ENCODE measurements around the gene SACM1L.
A peak's percentile ranks its signal among the peaks of the same experiment; 100 is the strongest.
"Not testable (repeated sequence)": the region's sequence is repeated elsewhere in the genome, so short reads cannot be mapped to it uniquely, and the experiment has no call there.

SACM1L gene

DNA sequence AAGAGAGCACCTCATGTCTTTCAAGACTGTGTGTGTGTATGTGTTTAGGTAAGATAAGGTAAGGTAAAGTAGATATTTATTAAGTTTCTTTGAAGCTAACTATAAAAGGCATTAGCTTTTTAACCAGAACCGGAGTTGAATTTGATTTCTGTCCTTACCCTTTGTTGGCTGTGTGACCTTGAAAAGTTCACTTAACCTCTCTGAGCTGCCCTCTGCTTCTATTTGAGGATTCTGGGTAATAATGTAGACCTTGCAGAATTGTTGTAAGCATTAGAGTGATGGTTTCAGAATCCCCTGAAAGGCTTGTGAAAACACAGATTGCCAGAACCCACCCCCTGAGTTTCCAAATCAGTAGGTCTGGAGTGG is 21.6 kb upstream of the SACM1L start:
- FAIRE-seq: no peak

DNA sequence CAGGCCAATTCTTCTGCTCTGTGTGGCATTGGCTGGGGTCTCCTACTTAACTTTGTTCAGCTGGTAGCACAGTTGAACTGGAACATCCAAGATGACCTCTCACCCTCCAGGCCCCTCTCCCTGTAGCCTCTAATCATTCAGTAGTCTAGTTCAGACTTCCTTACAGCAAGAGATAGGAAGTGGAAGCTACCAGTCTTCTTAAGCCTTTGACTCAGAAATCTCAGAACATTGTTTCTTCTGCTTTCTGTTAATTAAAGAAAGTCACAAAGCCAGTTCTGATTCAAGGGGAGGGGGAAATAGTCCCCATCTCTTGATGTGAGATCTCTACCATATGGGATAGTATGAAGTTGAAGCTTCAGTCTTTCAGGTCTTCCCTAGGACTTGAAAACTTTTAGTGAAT is 18.8 kb upstream of the SACM1L start:
- no peak for FAIRE-seq

DNA sequence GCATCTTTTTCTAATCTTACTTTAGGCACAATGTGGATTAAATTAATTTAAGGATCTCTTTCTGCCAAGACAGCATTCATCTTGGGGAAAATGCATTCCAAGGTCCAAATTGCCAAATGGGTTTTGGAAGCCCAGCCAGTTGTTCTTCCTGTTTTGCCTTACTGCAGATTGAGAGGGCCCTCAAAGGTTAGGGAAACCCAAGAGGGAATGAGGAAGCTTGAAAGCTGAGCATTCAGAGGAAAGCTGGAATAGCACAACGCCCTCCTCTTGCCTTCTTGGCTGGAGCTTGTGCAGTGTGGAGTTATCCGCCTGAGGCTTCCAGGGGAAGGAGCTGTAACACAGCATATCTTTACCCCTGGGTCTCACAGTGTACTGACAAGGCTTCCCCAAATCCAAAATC is 18.2 kb upstream of the SACM1L start:
- peak; percentile 45 for FAIRE-seq

DNA sequence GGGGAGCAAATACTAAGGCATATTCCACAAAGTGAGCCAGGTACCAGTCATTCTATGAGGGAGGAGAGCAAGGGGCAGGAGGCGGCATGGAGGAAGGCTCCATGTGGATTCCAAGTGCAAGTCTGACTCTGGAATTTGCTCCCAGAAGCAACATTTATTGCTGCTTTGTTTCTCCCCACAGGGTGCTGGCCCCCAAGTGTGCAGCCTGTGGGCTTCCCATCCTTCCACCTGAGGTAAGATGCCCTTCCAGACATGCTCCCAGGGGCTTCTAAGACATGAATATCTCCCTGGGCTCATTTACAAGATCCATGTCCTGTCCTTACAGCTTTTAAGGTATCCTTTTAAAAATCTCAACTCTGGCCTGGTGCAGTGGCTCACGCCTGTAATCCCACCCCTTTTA is 15.9 kb upstream of the SACM1L start:
- FAIRE-seq: no peak

DNA sequence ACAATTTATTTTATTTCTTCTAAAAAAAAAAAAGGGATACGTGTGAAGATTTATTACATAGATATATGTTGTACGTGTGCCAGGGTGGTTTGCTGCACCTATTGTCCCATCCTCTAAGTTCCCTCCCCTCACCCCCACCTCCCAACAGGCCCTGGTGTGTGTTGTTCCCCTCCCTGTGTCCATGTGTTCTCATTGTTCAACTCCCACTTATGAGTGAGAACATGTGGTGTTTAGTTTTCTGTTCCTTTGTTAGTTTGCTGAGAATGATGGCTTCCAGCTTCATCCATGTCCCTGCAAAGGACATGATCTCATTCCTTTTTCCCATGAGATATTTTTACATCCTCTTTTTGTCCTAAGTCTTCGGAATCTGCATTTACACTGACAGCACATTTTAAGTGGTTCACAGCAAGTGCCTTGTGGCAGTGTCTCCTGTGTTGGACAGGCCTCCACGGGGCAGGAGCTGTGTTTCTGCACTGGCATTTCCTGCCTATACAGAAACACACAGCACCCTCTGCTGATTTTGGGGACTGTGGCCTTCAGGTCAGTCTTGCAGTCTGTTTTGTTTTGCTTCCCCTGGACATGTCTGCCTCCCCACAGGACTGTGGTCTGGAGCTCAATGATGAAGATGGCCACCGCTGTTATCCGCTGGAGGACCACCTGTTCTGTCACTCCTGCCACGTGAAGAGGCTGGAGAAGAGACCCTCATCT is 12.7 kb upstream of the SACM1L start:
- FAIRE-seq: no peak

DNA sequence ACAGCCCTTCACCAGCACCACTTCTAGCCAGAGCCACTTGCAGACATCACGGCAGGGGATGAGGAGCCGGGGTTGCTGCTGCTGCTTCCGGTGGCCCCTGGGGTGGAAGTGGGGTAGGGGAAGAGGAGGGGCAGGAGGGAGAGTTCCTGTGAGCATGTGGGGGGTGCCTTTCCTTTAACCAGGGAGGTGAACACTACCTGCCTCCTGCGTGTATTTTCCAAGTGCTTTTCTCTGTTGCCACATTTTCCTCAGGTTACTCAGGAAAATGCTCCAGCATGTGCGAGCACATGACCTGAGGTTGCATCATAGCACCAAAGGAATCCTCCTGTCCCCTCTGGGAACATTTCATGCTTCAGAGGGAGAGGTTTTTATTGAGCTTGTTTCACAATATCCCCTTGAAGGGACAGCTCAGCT is 12.2 kb upstream of the SACM1L start:
- FAIRE-seq: no peak

DNA sequence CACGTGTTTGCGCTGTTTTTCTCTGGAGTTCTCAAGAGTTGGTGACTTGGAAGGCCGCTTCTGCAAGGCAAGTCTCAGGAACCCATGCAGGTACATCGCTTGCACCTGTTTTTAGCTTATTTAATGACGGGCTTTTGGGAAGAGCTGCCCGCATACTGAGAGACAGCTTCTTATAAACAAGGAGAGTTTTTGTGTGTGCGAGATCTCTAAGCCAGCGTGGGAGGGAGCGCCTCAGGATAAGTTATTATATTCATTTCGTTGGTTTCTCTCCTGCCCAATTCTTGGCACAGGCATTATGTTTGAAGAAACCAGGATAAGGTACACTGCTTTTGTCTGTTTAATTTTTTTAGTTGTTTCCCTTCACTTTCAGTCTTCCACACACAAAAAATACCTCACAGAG is 11.4 kb upstream of the SACM1L start:
- no peak for FAIRE-seq

DNA sequence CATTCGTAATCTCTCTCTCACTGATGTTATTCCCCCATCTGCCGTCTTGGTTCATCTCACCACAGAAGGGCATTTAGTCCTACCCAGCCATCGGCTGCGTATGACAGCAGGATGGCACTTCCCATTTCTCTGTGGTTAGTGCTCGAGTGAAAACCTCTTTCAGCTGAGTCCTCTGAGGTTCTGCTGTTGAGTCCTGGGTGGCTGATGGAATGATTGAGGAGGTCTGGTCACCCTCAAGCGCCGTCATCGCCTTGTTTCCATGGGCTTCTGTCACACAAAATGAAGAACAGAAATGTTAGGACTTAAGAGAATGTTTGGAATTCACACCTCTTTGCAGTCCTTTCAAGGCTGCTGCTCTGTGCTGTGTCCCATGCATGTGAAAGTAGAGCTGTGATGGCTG is 9.4 kb upstream of the SACM1L start:
- FAIRE-seq: no peak

DNA sequence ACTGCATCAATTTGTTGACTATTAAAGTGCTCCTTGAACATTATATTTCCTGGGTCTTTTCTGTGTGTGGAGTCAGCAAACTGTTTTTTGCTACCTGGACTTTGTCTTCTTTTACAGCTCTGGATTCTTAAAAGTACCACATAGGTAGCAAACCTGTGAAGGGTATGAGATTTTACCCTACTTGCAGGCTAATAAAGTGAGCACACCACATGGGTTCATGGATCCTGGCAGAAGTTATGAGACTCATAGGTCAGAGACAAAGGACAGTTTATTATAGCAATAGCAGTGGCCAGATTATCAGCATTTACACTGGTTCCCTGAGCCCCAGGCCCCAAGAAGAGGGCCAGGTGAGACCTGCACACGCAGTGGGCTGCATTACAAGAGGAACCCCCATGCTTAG is 8.0 kb upstream of the SACM1L start:
- FAIRE-seq: no peak

DNA sequence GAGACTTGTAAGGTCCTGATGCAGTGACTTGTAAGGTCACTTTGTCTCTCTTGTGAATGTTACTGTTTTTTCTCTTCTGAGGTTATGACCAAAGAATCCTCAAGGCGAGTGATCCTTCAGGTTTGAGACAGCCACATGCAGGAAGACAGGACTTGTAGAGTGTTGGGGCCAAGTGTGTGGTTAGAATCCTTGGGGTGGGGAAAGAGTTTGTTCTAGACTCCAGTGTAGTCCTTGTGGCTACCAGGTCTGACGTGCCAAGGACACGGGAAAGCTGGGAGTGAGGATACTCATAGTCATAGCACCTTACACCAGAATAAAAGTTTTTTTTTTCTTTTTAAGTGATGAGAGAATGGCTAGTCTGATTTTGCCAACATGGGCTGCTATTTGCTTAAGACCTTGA is 7.3 kb upstream of the SACM1L start:
- no peak for FAIRE-seq

DNA sequence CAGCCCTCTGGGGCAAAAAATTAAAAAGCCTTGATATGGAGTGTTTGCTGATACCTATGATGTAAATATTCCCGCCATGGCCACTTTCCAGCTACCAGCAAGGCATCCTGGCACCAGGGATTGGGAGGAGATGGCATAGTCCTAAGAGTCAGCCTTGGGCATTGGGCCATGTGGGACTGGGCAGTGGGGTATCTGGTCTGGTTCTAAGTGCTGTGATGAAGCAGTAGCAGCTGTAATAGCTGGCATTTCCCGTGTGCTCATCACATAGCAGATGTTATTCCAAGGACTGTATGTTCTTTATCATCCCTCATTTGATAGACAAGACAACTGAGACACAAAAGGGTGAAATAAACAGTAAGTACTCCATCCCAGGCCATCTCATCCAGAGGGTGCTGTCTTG is 6.9 kb upstream of the SACM1L start:
- no peak for FAIRE-seq

DNA sequence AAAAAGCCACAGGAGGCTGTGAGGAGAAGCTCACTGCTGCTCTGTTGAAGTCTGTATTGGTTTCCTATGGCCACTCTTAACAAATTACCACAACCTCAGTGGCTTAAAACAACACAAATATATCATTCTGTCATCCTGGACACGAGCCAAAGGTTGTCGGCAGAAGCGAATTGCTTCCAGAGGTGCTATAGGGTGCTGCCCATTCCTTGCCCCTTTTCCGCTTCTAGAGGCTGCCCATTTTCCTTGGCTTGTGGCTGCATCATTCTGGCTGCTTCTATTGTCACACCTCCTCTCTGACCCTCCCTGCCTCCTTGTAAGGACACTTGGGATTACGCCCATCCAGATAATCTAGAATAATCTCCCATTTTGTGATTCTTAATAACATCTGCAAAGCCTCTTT is 6.4 kb upstream of the SACM1L start:
- no peak for FAIRE-seq

DNA sequence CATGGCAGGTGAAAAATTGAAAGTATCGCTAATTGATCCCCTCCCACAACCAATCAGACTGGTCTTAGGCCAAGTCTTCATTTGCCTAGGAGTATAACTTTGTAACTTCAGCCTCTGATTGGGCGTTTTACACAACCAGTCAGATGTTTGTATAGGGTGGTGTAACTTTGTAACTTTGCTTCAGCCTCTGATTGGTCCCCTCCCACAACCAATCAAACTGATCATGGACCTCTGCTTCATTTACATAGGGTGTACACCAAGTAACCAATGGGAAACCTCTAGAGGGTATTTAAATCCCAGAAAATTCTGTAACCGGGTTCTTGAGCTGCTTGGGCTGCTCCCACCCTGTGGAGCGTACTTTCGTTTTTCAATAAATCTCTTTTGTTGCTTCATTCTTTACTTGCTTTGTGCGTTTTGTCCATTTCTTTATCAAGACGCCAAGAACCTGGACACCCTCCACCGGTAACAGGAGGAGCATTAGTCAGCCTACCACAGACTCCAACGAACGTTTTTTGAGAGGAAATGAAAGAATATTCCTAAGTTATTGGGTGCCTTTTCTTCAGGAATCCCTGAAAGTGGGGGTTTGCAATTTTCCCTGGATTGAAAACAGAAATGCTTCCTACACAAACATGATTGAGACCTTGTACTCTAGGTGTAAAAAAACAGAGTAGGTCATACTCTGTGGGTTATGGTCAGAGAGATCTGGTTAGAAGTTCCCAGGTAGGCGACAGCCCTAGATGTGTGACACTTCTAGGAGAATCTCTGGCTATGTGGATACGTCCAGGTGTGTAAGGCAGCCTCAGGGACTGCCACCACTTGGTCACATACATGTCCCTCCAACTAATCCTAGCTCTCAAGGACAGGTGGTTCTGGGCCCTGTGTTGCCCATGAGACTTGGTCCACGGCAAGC is 5.5 kb upstream of the SACM1L start:
- no peak for FAIRE-seq

DNA sequence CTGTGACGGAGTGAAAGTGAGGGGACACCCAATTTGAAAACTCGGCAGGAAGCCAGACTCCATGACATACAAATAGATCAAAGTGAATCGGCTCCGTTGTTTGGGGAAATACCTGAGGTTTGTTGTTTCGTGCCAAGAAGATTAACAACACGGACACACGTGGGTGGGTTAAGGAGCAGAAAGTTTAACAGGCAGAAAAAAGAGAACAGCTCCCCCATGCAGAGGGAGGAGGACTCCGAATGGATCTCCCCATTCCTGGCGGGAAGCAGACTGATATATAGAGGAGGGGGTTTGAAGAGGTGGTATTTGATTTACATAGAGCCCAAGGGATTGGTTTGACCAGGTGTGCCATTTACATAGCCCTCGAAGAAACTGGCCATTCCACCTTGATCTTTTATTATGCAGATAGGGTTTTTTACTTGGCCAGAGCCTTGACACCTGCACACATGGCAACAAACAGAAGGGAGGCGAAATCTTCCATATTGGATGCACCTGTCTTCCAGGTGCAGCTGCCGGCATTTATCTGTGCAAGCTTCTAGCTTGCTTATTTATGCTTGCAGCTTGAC is 4.8 kb upstream of the SACM1L start:
- FAIRE-seq: no peak

DNA sequence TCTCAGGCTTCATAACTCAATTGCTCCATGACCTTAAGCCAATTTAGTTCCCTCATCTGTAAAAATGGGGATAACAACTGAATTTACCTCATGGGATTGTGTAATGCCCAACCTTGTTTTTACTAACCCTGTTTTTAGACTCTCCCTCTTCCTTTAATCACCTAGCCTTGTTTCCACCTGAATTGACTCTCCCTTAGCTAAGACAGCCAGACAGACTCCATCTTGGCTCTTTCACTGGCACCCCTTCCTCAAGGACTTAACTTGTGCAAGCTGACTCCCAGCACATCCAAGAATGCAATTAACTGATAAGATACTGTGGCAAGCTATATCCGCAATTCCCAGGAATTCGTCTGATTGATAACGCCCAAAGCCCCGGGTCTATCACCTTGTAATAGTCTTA is 3.5 kb upstream of the SACM1L start:
- FAIRE-seq: not testable (repeated sequence)

DNA sequence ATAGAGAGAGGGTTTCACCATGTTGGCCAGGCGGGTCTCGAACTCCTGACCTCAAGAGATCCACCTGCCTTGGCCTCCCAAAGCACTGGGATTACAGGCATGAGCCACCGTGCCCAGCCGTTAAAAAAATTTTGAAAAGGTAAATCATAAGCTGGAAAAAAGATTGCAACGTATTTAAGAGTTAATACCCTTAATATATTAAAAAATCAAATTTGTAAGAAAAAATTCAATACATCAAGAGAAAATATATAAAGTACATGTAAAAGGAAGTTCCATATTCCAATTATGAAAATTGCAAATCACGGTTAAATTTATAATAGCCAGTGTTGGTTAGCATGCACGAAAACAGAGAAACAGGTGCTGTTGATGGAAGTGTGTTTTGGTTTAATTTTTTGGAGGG is 2.3 kb upstream of the SACM1L start:
- no peak for FAIRE-seq

DNA sequence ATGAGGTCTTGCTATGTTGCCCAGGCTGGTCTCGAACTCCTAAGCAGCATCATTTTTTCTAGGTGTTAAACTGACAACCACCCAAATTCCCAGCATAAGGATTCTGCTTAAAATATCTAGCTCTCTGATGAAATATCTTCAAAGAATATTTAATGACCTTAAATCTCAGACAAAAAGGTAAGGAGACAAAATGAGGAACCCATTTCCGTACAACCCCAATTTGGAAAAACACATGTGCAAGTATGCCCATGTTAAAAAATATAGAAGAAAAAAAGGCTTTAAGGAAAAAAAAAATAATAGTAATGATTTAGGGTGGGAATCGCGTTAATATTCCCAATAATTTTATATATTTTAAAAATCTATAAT is 1.4 kb upstream of the SACM1L start:
- FAIRE-seq: peak; percentile 48

DNA sequence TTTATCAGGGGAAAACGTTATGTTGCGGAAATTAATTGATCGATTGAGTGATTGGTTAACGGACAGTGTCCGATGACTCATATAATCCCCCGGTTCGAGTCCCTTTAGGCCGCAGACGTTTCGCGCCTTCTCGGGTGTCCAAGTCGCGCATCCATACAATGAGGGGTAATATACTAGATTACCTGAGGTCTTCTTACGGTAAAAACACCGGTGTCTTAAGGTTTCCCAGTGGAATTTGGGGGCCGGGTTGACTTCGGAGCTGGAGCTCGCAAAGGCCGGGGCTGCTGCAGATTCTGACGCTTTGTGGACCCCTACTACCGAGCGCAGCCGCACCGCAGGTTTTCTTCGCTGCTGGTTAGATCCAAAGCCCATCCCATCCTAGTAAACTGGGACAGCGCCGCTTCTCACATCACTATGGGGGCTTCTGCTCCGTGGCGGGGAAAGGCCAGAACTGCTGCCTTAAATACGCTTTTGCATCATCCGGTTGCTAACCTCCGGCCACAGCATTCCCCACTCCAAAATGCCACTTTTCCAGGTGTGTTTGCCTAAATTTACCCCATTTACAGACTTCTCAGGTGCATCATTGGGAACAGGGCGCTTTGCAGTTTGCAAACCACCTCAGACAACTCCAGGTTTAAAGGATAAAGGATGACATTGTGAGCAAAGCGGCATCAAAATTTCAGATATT is 858 bp upstream of the SACM1L start:
- FAIRE-seq: no peak

DNA sequence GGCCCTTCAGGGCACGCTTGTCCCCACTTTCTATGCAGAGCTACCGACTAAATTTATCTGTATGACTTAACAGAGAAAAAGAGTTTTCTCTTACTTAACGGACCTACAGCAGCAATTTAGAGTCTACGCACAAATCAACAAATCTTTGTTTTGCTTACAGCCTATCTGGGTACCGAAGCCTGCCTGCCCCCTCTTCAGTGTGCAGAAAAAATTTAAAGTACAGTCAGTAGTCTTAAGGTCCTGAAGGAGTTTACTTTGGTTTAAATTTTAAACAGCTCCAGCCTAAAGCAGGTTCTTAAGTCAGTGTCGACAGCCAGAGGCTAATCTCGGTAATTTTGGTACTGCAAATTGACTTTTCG is 570 bp downstream of the SACM1L start:
- FAIRE-seq: no peak

DNA sequence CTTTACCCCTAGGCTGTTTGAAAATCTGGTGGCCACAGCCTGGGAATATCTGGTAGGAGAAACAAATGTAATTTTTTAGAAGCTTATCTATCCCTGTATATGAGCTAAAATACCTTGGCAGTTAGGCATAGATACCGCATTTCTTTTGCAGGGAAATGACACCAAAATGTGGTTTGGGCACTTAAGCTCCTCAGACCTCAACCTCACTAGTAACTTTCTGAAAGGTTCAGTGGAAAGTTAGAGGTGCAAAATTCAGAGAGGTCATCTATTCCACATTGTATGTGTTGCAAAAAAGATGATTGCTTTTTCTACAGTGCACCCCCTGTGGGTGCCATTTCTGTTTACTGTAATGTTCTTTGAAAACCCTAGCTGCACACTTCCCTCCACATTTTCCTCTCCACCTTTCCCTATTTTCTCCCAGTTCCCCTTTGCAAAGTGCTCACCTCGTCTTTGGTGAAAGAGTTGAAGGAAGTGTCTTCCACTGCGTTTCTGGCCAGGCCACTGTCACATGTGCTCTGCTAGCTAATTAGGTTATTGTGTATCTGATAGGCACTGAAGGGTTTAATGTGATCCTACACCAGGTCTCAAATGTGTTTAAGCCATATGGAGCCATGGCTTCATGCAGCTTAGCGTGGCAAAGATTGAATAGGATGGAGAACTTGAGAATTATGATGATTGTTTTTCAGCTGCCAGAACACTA is 1.3 kb downstream of the SACM1L start:
- no peak for FAIRE-seq

DNA sequence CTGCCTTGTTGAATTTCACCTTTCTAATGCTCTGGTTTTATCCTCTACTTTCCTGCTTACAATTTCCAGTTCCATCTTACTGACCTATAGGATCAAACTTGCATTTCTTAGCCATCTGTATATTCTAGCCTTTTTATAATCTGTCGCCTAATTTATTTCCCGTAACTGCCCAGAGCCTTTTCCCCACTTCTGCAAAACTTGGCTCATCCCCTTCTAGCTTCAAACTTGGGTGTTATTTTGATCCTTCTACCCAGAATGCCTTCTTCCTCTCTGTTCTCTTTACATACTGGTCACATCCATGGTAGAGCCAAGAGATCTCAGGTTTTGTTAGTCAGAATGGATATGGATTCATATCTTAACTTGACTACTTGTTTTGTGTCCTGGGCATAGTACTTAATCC is 2.6 kb downstream of the SACM1L start:
- no peak for FAIRE-seq

DNA sequence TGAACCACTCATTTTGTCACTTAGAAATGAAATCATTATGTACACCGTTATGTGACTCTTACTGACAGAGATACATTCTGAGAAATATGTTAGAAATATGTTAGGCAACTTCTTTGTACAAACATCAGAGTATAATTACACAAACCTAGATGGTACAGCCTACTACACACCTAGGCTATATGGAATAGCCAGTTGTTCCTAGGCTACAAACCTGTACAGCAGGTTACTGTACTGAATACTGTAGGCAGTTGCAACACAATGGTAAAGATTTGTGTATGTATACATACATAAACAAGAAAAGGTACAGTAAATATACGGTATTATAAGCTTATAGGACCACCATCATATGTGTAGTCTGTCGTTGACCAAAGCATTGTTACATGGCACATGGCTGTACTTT is 3.7 kb downstream of the SACM1L start:
- FAIRE-seq: no peak

DNA sequence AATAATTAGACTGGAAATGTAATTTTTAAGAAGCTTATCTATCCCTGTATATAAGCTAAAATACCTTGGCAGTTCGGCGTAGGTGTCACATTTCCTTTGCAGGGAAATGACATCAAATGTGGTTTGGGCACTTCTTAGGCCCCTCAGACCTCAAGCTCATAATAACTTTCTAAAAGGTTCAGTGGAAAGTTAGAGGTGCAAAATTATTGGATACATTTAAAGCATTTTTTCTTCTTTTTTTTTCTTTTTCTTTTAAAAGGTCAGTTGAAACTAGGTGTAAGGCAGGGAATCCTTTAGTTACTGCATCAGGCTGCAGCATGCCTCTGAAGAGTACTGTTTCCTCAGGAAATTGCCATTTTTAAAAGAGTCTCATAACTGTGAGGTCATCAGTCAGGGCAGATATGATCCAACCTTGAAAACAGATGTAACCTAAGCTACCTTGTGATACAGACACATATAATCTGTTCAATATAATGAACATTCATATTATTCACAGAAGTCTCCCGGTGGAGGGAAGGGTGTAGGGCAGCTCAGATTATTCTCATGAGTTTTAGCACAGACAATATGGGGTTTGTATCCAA is 4.8 kb downstream of the SACM1L start:
- FAIRE-seq: no peak
